Measurements from ENCODE around the gene SENP3.

The SENP3 gene

DNA sequence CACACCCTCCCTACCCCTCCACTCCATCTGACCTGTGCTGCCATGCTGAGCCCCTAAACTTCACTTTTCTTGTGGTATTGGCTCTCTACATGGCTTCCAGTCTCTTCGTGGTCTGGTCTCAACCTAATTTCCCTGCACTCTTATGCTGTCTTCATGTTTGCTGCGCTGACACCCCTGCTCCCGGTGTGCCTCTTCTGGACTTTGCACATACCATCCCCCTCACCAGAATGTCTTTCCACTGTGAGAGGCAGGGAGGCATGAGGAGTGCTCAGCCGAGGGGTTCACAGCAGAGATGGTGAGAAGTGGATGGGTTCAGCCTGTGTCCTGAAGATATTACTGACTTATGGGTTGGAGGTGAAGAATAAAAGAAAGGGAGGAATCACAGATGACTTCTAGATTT is 10.3 kb upstream of the SENP3 start:
- no peak overlapping the region for H3K9ac ChIP-seq (ENCODE audit: low read length)
- no peak overlapping the region for H3K27ac ChIP-seq (ENCODE audit: low read length)
- no peak overlapping the region for H3K4me2 ChIP-seq (ENCODE audit: low read depth, low read length)
- H2AFZ ChIP-seq (ENCODE audit: low read length), result no peak overlapping the region
- peaks cover 18% of the 10 kb centered on the region for H3K4me1 ChIP-seq (ENCODE audit: low read length)
- TF ChIP-seq, protein P1, sequence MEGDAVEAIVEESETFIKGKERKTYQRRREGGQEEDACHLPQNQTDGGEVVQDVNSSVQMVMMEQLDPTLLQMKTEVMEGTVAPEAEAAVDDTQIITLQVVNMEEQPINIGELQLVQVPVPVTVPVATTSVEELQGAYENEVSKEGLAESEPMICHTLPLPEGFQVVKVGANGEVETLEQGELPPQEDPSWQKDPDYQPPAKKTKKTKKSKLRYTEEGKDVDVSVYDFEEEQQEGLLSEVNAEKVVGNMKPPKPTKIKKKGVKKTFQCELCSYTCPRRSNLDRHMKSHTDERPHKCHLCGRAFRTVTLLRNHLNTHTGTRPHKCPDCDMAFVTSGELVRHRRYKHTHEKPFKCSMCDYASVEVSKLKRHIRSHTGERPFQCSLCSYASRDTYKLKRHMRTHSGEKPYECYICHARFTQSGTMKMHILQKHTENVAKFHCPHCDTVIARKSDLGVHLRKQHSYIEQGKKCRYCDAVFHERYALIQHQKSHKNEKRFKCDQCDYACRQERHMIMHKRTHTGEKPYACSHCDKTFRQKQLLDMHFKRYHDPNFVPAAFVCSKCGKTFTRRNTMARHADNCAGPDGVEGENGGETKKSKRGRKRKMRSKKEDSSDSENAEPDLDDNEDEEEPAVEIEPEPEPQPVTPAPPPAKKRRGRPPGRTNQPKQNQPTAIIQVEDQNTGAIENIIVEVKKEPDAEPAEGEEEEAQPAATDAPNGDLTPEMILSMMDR (IDR thresholded peaks at IDR 0.05; ENCODE audit: low read length), result no peak
- TF ChIP-seq EZH2 (optimal IDR thresholded peaks at IDR 0.05; ENCODE audit: low read depth, low read length), result no peak
- TF ChIP-seq EZH2phosphoT487 (IDR thresholded peaks at IDR 0.05; ENCODE audit: low read length), result no peak
- no peaks in the 10 kb centered on the region for H3K9me2 ChIP-seq (replicated peaks; ENCODE audit: insufficient read depth, low read length)
- DNase-seq, result no peak
- H3K4me3 ChIP-seq (ENCODE audit: low read length), result no peak overlapping the region
- H3K36me3 ChIP-seq (replicated peaks; ENCODE audit: insufficient read depth, low read length), result no peaks in the 10 kb centered on the region
- peaks cover 18% of the 10 kb centered on the region for H3F3A ChIP-seq (ENCODE audit: insufficient read depth, low read length)
- peaks cover 7% of the 10 kb centered on the region for H3K27me3 ChIP-seq (replicated peaks; ENCODE audit: insufficient read depth, low read length)
- H3K79me2 ChIP-seq (ENCODE audit: low read length), result no peaks in the 10 kb centered on the region
- H3K9me3 ChIP-seq (replicated peaks; ENCODE audit: insufficient read depth, low read length), result no peaks in the 10 kb centered on the region
- no peaks in the 10 kb centered on the region for H4K20me1 ChIP-seq (ENCODE audit: insufficient read depth, low read length)

DNA sequence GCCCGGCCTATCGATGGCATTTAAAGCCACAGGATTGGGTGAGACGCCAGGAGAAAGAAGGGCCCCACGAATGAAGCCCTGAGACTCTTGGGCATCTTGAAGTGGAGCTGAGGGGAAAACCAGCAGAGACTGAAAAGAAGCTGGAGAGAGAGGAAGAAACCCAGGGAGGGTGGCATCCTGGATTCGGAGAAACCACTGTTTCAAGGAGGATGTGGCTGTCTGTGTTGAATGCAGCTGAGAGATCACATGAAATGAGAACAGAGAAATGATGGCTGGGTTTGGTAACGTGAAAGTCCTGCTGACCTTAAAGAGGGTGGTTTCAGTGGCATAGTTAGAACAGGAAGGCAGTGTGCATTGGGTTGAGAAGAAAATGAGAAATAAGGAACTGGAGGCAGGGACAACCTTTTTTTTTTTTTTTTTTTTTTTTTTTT is 9.1 kb upstream of the SENP3 start:
- Histone ChIP-seq H3K27ac (ENCODE audit: low read length) (peak overlapping the region; percentile 62; the same call in 1 of the 2 replicates), H3K9me3 (replicated peaks; ENCODE audit: insufficient read depth, low read length) (no peaks in the 10 kb centered on the region), H3K4me3 (ENCODE audit: low read length) (no peak overlapping the region), H3K4me1 (ENCODE audit: low read length) (peaks cover 21% of the 10 kb centered on the region), H3K36me3 (replicated peaks; ENCODE audit: insufficient read depth, low read length) (no peaks in the 10 kb centered on the region), H3K9me2 (replicated peaks; ENCODE audit: insufficient read depth, low read length) (no peaks in the 10 kb centered on the region), H4K20me1 (ENCODE audit: insufficient read depth, low read length) (no peaks in the 10 kb centered on the region), H2AFZ (ENCODE audit: low read length) (no peak overlapping the region), H3K79me2 (ENCODE audit: low read length) (no peaks in the 10 kb centered on the region), H3K9ac (ENCODE audit: low read length) (no peak overlapping the region), H3K27me3 (replicated peaks; ENCODE audit: insufficient read depth, low read length) (peaks cover 7% of the 10 kb centered on the region), H3F3A (ENCODE audit: insufficient read depth, low read length) (peaks cover 18% of the 10 kb centered on the region), H3K4me2 (ENCODE audit: low read depth, low read length) (peak overlapping the region; percentile 56; the same call in 1 of the 2 replicates)
- no peak for TF ChIP-seq EZH2phosphoT487 (IDR thresholded peaks at IDR 0.05; ENCODE audit: low read length)
- TF ChIP-seq, protein P1 (IDR thresholded peaks at IDR 0.05; ENCODE audit: low read length), result no peak
- no peak for TF ChIP-seq EZH2 (optimal IDR thresholded peaks at IDR 0.05; ENCODE audit: low read depth, low read length)
- peak; percentile 84 for DNase-seq

DNA sequence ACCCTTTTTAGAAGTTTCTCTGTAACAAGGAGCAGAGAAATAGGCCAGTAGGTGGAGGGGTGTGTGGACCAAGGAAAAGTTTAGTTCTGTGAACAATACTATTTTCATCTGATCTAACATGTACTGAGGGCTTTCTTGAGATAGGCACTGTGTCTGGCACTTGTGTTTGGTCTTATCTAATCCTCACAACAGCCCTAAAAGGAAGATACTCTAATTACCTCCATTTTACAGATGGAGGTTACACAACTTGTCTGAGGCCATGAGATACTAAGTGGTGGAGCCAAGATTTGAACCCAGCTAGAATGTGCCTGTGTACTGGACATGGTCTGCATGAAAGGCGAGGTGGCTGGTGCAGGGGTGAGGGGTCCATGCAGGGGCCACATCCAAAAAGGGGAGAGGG is 8.4 kb upstream of the SENP3 start:
- Histone ChIP-seq H3K9ac (ENCODE audit: low read length) (peak overlapping the region; percentile 9; the same call in 1 of the 2 replicates), H3K4me3 (ENCODE audit: low read length) (no peak overlapping the region), H3F3A (ENCODE audit: insufficient read depth, low read length) (peaks cover 18% of the 10 kb centered on the region), H3K4me2 (ENCODE audit: low read depth, low read length) (peak overlapping the region; percentile 56), H3K27ac (ENCODE audit: low read length) (peak overlapping the region; percentile 62; the same call in 1 of the 2 replicates), H3K79me2 (ENCODE audit: low read length) (no peaks in the 10 kb centered on the region), H2AFZ (ENCODE audit: low read length) (0 out of 2 replicates have a peak overlapping the region, but pooled peaks have one; percentile 20), H3K27me3 (replicated peaks; ENCODE audit: insufficient read depth, low read length) (peaks cover 4% of the 10 kb centered on the region), H4K20me1 (ENCODE audit: insufficient read depth, low read length) (no peaks in the 10 kb centered on the region), H3K4me1 (ENCODE audit: low read length) (peaks cover 24% of the 10 kb centered on the region), H3K9me2 (replicated peaks; ENCODE audit: insufficient read depth, low read length) (no peaks in the 10 kb centered on the region), H3K9me3 (replicated peaks; ENCODE audit: insufficient read depth, low read length) (no peaks in the 10 kb centered on the region), H3K36me3 (replicated peaks; ENCODE audit: insufficient read depth, low read length) (no peaks in the 10 kb centered on the region)
- no peak for DNase-seq
- no peak for TF ChIP-seq EZH2phosphoT487 (IDR thresholded peaks at IDR 0.05; ENCODE audit: low read length)
- TF ChIP-seq, protein P1 (IDR thresholded peaks at IDR 0.05; ENCODE audit: low read length), result no peak
- no peak for TF ChIP-seq EZH2 (optimal IDR thresholded peaks at IDR 0.05; ENCODE audit: low read depth, low read length)
